ENCODE measurements around the gene FAM117A.
"Not testable (repeated sequence)": the region's sequence is repeated elsewhere in the genome, so short reads cannot be mapped to it uniquely, and the experiment has no call there.

FAM117A gene

GRCh38 chr17:49762151-49762941 lies 1.6 kb downstream of the FAM117A start:
- DNase-seq (ENCODE audit: low read depth in 1 of 2, low spot score in 1 of 2): no peak

- no peak for DNase-seq (ENCODE audit: low read depth in 1 of 2, low spot score in 1 of 2)
Observed at GRCh38 chr17:49760932-49761558, 2.9 kb downstream of the FAM117A start.

GRCh38 chr17:49760296-49760695 lies 3.6 kb downstream of the FAM117A start:
- no peak for DNase-seq (ENCODE audit: low read depth in 1 of 2, low spot score in 1 of 2)

DNA sequence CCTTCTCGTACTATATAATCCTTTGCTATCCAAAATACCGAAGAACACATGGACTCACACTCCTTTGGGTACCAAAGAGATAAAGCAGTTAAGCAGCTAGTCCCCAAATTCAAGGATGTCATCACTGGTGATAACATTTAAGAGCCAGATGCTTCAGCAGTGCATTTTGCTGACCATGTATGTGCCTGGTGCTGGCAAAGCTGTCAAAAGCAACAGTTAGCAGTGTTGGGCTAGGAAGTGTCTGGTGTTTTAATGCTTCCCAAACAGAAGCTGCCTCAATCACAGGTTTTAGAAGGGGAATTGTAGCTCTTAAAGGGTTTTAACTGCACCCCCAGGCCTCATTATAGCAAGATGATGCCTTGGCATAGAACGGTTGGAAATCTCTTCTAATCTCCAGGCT lies 4.7 kb downstream of the FAM117A start:
- DNase-seq (ENCODE audit: low read depth in 1 of 2, low spot score in 1 of 2): no peak

GRCh38 chr17:49758464-49759010 lies 5.4 kb downstream of the FAM117A start:
- DNase-seq (ENCODE audit: low read depth in 1 of 2, low spot score in 1 of 2): not testable (repeated sequence)

DNA sequence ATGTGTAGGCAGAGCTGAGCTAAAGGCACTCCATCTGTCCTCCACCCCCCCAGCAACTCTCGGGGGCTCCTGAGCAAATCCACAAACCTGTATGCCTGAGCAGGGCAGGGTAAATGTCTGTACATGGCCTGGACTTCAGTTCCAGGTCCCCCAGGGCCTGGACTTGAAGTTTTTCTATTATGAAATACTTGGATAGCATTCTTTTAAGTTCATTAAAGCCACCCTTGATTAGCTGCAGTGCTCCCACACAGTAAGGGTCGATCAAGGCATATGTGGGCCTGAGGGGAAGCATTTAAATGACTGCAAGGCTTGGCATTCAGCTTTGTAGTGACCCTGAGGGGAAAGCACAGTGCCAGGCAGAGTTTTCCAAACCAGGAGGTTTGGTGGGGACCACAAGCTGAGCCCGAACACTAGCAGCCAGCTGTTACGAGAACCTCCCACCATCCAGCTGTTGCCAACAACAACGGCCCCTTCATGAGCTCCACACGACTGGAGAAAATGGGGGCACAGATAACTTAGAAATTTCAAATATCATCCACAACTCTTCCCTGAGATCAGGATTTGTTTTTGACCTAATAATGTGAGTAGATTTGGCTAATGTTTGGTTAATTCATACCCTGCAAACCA lies 6.7 kb downstream of the FAM117A start:
- DNase-seq (ENCODE audit: low read depth in 1 of 2, low spot score in 1 of 2): no peak

GRCh38 chr17:49756323-49757150 lies 7.4 kb downstream of the FAM117A start:
- DNase-seq (ENCODE audit: low read depth in 1 of 2, low spot score in 1 of 2): no peak

- DNase-seq (ENCODE audit: low read depth in 1 of 2, low spot score in 1 of 2): no peak
Observed at GRCh38 chr17:49755663-49756283, 8.2 kb downstream of the FAM117A start.

- DNase-seq (ENCODE audit: low read depth in 1 of 2, low spot score in 1 of 2): no peak
Observed at GRCh38 chr17:49753959-49754391, 10.0 kb downstream of the FAM117A start.

- DNase-seq (ENCODE audit: low read depth in 1 of 2, low spot score in 1 of 2): no peak
Observed at GRCh38 chr17:49752508-49752907, 11.4 kb downstream of the FAM117A start.

DNA sequence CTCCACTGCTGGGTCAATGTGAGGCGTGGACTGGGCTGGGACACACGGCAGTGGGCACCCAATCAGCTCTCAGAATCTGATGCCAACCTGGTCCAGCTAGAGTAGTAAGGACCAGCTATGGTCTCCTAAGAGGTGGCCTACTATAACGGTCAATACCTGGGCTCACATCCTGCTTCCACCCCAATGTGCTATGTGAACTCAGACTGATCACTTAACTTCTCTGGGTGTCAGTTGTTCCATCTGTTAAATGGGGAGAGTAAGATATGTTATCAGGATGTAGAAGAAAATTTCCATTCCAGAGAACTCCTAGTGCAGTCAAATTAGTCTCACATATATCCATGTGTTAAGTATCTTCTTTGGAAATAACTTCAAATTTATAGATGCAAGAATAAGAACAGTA lies 14.2 kb downstream of the FAM117A start:
- DNase-seq (ENCODE audit: low read depth in 1 of 2, low spot score in 1 of 2): no peak

- peak; percentile 12 to 27 for DNase-seq (ENCODE audit: low read depth in 1 of 2, low spot score in 1 of 2)
Observed at GRCh38 chr17:49748791-49749190, 15.1 kb downstream of the FAM117A start.

DNA sequence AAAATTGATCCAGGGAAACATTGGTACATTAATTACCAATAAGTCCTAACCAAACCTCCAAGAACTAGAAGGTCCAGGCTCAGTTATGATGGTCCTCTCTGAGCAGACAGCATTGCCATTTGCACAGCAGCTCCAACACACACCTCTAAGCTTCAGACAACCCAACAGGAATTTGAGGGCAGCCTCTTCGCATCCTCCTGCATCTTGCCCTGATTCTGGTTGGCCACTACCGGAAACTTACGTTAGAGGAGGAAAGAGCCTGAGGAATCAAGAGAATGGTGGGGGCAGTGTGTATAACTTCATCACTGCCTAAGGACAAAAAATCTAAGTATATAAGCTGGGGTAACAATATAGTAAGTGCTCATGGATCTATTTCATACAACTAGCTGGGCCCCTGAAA lies 15.7 kb downstream of the FAM117A start:
- DNase-seq (ENCODE audit: low read depth in 1 of 2, low spot score in 1 of 2): no peak

DNA sequence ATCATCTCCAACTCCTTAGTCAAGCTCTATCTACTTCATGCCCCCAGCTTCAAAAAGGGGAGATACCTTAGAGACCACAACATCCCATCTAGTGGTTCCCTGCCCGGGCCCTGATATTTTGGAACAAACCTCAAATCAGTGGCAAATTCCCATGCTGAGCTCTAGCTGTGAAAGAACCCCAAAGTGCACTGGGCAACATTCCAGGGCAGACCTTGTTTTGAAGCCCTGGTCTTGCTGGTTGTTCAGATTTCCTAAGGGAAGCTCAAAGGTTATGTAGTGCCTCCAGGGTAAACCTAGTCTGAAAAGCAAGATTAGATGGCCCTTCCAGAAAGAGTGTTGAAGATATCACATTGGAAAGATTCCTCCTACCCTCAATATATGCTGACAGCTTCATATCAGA lies 16.3 kb downstream of the FAM117A start:
- no peak for DNase-seq (ENCODE audit: low read depth in 1 of 2, low spot score in 1 of 2)

- DNase-seq (ENCODE audit: low read depth in 1 of 2, low spot score in 1 of 2): no peak
Observed at GRCh38 chr17:49746791-49747490, 17.0 kb downstream of the FAM117A start.

GRCh38 chr17:49745175-49746139 lies 18.5 kb downstream of the FAM117A start:
- DNase-seq (ENCODE audit: low read depth in 1 of 2, low spot score in 1 of 2): no peak

GRCh38 chr17:49742166-49742638 lies 21.7 kb downstream of the FAM117A start:
- no peak for DNase-seq (ENCODE audit: low read depth in 1 of 2, low spot score in 1 of 2)

DNA sequence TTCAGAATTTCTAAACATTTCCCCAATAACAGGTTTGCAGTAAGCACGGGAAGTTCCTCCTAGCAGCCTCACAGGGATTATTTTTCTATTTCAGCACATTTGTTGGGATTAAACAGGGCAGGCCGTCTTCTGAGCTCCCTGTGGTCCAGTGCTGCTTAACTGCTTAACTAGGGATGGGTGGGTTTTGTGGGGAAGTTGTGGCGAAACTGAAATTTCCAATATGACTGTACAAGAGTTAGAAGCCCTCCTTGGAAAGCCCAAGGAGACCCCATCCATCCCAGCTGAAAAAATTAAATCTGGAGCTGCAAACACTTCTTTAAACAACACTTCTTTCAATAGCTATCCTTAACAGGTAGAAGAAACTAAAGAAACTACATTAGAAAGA lies 22.2 kb downstream of the FAM117A start:
- no peak for DNase-seq (ENCODE audit: low read depth in 1 of 2, low spot score in 1 of 2)
